Colonic mucosa (tissue), 4 donors: ENCODE data around the gene AJAP1. TPM values are rescaled to one million over a fixed set of nuclear protein-coding genes. Genes with fewer than 3 reads are reported as not detected.

Experiments used
- DNase-seq: peaks from one replicate; pipeline ENCODE4 v3.0.0-alpha.2; 2020
- H3K27ac ChIP-seq: fragments of 200-600 bp; one replicate; pipeline ENCODE4 v1.8.0; 2021
- H3K27me3 ChIP-seq: fragments of 200-600 bp; one replicate; pipeline ENCODE4 v1.8.0; 2021
- H3K36me3 ChIP-seq: fragments of 200-600 bp; one replicate; pipeline ENCODE4 v1.8.0; 2021
- H3K4me1 ChIP-seq: fragments of 200-600 bp; one replicate; pipeline ENCODE4 v1.8.0; 2021; ENCODE audit warnings: mild to moderate bottlenecking
- H3K4me3 ChIP-seq: fragments of 200-600 bp; one replicate; pipeline ENCODE4 v1.8.0; 2021
- H3K9ac ChIP-seq, 2 donors: one replicate each; pipeline ENCODE4 v1.7.0; 2013; ENCODE audit warnings: control low read depth in 2 of 2, low read depth in 2 of 2, low read length in 2 of 2
- H3K9me3 ChIP-seq: fragments of 200-600 bp; one replicate; pipeline ENCODE4 v1.8.0; 2021
- intact Hi-C: fragments of 100-400 bp; cut with DNase I; formaldehyde crosslinking; loops from one replicate; pipeline ENCODE4 v1.14.1; 2022
- total RNA-seq, 2 donors: library from RNA; stranded (reverse); fragmentation: NEBNext Ultra II Directional in 1 of 2; extraction: Animal tissue kit (Norgen Biotek cat#: 25700) in 1 of 2; gene quantifications; one replicate each; pipeline ENCODE4 v1.2.1, GENCODE V29; 2021
- TF ChIP-seq, protein P1 (sequence below): fragments of 200-600 bp; IDR thresholded peaks from one replicate; pipeline ENCODE4 v1.8.0; 2022; ENCODE audit warnings: antibody characterized with exemption, mild to moderate bottlenecking
- donor health status: healthy.
- donor health status: DM: no; HTN: no; CAD: no.
- donor health status: DM: no; HTN: no; CAD: no.

AJAP1 gene
- total RNA-seq, 2 donors from 2014 or later = 0.07 to 0.42 TPM

DNA sequence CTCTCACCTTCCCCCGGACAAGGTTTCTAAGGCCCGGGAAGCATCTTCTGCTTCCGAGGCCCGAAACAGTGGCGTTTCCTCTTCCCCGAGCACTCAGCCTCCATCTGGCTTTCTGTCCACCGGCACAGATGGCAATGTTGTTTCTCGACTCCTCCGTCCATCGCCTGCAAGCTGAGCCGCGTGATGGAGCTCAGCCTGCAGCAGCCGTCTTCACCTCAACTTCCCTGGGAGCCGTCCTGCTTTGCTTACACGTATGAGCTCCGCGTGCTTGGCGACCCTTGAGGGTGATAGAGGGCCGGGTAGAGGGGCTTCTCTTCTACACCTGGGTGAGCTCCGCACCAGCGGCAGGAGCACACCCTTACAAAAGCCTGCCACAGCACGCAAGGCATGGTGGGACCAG, 80.4 kb downstream of the AJAP1 start:
- no peaks in the 10 kb centered on the region for H3K4me1 ChIP-seq
- no peaks in the 10 kb centered on the region for H3K27me3 ChIP-seq
- H3K9ac ChIP-seq = no peak overlapping the region
- intact Hi-C loops = no loop called here
- no peak overlapping the region for H3K27ac ChIP-seq
- H3K4me3 ChIP-seq = no peak overlapping the region
- TF ChIP-seq, protein P1, sequence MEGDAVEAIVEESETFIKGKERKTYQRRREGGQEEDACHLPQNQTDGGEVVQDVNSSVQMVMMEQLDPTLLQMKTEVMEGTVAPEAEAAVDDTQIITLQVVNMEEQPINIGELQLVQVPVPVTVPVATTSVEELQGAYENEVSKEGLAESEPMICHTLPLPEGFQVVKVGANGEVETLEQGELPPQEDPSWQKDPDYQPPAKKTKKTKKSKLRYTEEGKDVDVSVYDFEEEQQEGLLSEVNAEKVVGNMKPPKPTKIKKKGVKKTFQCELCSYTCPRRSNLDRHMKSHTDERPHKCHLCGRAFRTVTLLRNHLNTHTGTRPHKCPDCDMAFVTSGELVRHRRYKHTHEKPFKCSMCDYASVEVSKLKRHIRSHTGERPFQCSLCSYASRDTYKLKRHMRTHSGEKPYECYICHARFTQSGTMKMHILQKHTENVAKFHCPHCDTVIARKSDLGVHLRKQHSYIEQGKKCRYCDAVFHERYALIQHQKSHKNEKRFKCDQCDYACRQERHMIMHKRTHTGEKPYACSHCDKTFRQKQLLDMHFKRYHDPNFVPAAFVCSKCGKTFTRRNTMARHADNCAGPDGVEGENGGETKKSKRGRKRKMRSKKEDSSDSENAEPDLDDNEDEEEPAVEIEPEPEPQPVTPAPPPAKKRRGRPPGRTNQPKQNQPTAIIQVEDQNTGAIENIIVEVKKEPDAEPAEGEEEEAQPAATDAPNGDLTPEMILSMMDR = no peak
- no peak for DNase-seq
- no peaks in the 10 kb centered on the region for H3K36me3 ChIP-seq
- no peaks in the 10 kb centered on the region for H3K9me3 ChIP-seq

DNA sequence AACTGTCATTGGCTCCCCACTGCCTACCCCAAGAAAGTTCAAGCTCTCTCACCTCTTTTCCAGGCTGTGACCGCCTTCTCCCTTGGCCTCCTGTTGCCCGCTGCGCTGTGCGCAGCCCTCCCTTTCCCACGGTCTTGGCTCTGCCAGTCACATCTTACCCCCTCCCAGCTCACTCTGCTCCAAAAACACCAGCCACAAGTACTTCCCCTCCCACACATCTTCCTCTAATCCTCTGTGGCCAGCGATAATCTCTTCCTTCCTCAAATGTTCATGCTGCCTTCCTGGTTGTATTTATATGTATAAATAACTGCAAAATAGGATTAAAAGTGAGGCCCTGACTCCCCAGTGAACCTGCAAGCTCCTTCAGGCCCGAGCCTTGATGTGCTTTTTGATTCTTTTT, 81.8 kb downstream of the AJAP1 start:
- intact Hi-C loops = no loop called here
- H3K9me3 ChIP-seq = no peaks in the 10 kb centered on the region
- H3K27ac ChIP-seq = no peak overlapping the region
- H3K4me1 ChIP-seq = no peaks in the 10 kb centered on the region
- H3K4me3 ChIP-seq = no peak overlapping the region
- TF ChIP-seq, protein P1 = no peak
- no peaks in the 10 kb centered on the region for H3K27me3 ChIP-seq
- H3K9ac ChIP-seq = no peak overlapping the region
- no peak for DNase-seq
- H3K36me3 ChIP-seq = no peaks in the 10 kb centered on the region

DNA sequence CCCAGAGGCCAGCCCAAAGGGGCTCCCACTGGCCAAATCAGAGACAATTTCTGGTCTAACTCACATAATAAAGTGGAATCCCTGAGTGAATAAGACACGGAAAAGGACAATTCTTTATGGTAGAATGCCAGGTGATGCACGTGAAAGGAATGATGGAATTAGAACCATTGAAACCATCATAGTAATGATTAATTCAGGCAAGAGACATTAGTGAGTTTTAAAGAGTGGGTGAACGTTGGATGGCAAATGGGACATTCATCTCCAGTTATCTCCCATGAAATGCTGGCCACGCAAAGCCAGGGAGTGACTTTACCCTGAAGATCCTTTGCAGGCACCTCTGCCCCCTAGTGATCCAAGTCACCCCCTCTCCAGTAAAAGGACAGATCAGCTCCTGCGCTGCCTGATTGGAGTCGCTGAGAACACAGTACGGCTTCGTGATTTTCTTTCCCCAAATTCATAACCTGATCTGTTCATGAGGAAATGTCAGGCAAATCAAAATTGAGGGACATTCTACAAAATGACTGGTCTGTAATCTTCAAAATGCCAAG, 87.5 kb downstream of the AJAP1 start:
- TF ChIP-seq, protein P1 = no peak
- intact Hi-C loops = no loop called here
- no peaks in the 10 kb centered on the region for H3K36me3 ChIP-seq
- H3K4me1 ChIP-seq = no peaks in the 10 kb centered on the region
- no peak for DNase-seq
- H3K9me3 ChIP-seq = no peaks in the 10 kb centered on the region
- H3K27ac ChIP-seq = no peak overlapping the region
- no peak overlapping the region for H3K4me3 ChIP-seq
- no peaks in the 10 kb centered on the region for H3K27me3 ChIP-seq
- H3K9ac ChIP-seq = no peak overlapping the region

DNA sequence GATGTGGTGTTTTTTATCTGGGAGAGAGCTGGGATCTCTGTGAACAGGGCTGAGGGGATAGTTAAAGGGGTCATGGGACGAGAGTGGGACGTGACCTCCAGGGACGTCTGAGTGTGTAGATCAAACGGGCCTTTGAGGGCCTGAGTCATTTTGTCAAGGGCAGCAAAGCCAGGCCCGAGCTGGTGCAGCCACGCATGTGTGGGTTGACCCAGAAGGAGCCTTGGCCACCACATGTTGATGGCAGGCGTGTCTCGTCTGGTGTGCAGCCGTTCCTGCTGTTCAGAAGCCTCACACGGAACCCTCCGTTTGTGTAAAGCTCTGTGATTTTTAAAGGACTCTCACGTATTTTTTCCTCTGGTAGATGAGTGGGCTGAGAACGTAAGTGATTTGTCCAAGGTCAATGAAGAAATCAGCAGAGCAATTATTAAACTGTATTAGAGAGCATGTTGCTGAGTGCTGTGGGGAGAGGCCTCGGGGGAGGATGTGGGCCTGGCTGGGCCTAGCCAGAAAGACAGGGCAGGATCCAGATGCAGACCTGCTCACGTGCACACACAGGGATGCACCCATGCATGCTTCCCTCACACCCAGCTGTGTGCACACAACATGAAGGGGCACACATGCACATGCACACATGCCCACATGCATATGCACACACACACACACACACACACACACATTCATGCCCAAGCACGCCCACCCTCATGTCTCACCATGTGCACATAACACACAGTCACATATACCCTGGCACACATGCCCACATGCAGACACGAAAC, 89.8 kb downstream of the AJAP1 start:
- no peaks in the 10 kb centered on the region for H3K36me3 ChIP-seq
- no peak overlapping the region for H3K4me3 ChIP-seq
- no peaks in the 10 kb centered on the region for H3K27me3 ChIP-seq
- TF ChIP-seq, protein P1 = no peak
- H3K9me3 ChIP-seq = no peaks in the 10 kb centered on the region
- no peak overlapping the region for H3K27ac ChIP-seq
- no peaks in the 10 kb centered on the region for H3K4me1 ChIP-seq
- no peak for DNase-seq
- H3K9ac ChIP-seq = no peak overlapping the region
- intact Hi-C loops = no loop called here

DNA sequence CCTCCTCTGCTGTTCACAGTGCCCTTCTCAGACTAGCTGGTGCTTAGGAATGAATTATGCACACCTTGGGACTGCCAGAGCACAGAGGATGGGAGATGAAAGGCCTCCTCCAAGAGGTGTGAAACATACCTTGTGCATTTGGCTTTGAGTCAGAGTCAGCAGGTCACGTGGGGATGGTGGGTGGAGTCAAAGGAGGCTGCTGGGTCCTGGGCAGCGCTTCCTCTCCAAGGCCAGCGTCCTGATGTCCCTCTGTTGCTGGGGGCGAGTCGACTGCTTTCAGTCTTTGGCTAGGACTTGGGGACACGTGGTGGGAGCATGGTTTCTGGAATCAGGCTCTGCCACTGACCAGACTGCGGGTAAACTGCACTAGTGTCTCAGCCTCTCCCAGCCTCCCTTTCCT, 91.2 kb downstream of the AJAP1 start:
- Histone ChIP-seq H3K27ac (no peak overlapping the region), H3K27me3 (no peaks in the 10 kb centered on the region), H3K4me1 (no peaks in the 10 kb centered on the region), H3K36me3 (no peaks in the 10 kb centered on the region), H3K4me3 (no peak overlapping the region), H3K9ac (no peak overlapping the region), H3K9me3 (no peaks in the 10 kb centered on the region)
- DNase-seq = no peak
- intact Hi-C loops = no loop called here
- TF ChIP-seq, protein P1 = no peak
